B cell (primary cell): ENCODE results near the gene EMID1. TPM values are rescaled to one million over a fixed set of nuclear protein-coding genes. Genes with fewer than 3 reads are reported as not detected.

Source experiments
- ATAC-seq: fragments of 200-7000 bp; cut with Tn5 transposase; one replicate; pipeline ENCODE4 v1.10.0; 2021; ENCODE audit warnings: low read depth, mild to moderate bottlenecking, moderate number of reproducible peaks, moderate library complexity
- CTCF ChIA-PET: fragments of 350-600 bp; sonication (Branson Sonifier 250); formaldehyde crosslinking; loops from one replicate; lab custom pipeline; 2021; ENCODE audit warnings: antibody characterized with exemption, inconsistent platforms; lab: Charles Lee
- POLR2A ChIA-PET: fragments of 350-600 bp; sonication (Branson Sonifier 250); formaldehyde crosslinking; loops from one replicate; lab custom pipeline; 2021; ENCODE audit warnings: antibody characterized with exemption; lab: Charles Lee
- DNase-seq: peaks from one replicate; pipeline ENCODE4 v3.0.0; 2013
- H2AFZ ChIP-seq: 2 replicates; pipeline ENCODE4 v1.6.1; 2012; ENCODE audit warnings: mild to moderate bottlenecking, low read depth, low read length; ENCODE audit not compliant: insufficient read depth, poor library complexity, severe bottlenecking
- H3K27ac ChIP-seq, 2 donors: 1 replicate in 1 of 2; 2 replicates in 1 of 2; pipeline ENCODE4 v1.5.1; 2012 to 2013; ENCODE audit warnings: low read length in 2 of 2, mild to moderate bottlenecking in 2 of 2, moderate library complexity in 1 of 2
- H3K27me3 ChIP-seq, 4 experiments: fragments of 200-600 bp in 1 of 4; sonication (generic) in 1 of 4; replicated peaks in 1 of 4; 1 replicate in 2 of 4; 2 replicates in 2 of 4; pipeline versions ENCODE4 v1.6.1 to v1.7.0; 2013 to 2016; ENCODE audit warnings: low read length in 3 of 4, mild to moderate bottlenecking in 2 of 4, mixed read lengths in 1 of 4, moderate library complexity in 1 of 4; ENCODE audit not compliant: insufficient read depth in 4 of 4, control insufficient read depth in 3 of 4; ENCODE audit errors: control extremely low read depth in 1 of 4
- H3K36me3 ChIP-seq, 2 experiments: replicated peaks in 1 of 2; 1 replicate in 1 of 2; 2 replicates in 1 of 2; pipeline versions ENCODE4 v1.6.1 to v1.7.1; 2013; ENCODE audit warnings: low read length in 1 of 2; ENCODE audit not compliant: insufficient read depth in 2 of 2, control insufficient read depth in 1 of 2; ENCODE audit errors: control extremely low read depth in 1 of 2, extremely low read depth in 1 of 2
- H3K4me1 ChIP-seq, 2 donors: fragments of 200-600 bp in 1 of 2; sonication (generic) in 1 of 2; 1 replicate in 1 of 2; 2 replicates in 1 of 2; pipeline versions ENCODE4 v1.5.1 to v1.6.1; 2013 to 2017; ENCODE audit warnings: low read length in 2 of 2; ENCODE audit not compliant: control insufficient read depth in 2 of 2, insufficient read depth in 2 of 2
- H3K4me2 ChIP-seq: replicated peaks from 2 replicates; pipeline ENCODE3; 2012; ENCODE audit warnings: mild to moderate bottlenecking, low read depth, low read length; ENCODE audit not compliant: poor library complexity, severe bottlenecking
- H3K4me3 ChIP-seq, 5 experiments: fragments of 200-600 bp in 1 of 5; sonication (generic) in 1 of 5; 1 replicate in 3 of 5; 2 replicates in 2 of 5; pipeline versions ENCODE4 v1.5.1 to v1.7.0; 2011 to 2016; ENCODE audit warnings: low read length in 4 of 5, mild to moderate bottlenecking in 4 of 5, low read depth in 2 of 5, control low read depth in 1 of 5, moderate library complexity in 1 of 5; ENCODE audit not compliant: insufficient read depth in 1 of 5; ENCODE audit errors: control extremely low read depth in 1 of 5, extremely low read depth in 1 of 5
- H3K79me2 ChIP-seq: fragments of 200-600 bp; sonication (generic); one replicate; pipeline ENCODE4 v1.6.0; 2016; ENCODE audit warnings: low read length; ENCODE audit not compliant: control insufficient read depth, insufficient read depth
- H3K9ac ChIP-seq: fragments of 200-600 bp; sonication (generic); 2 replicates; pipeline ENCODE4 v1.6.1; 2017; ENCODE audit warnings: mild to moderate bottlenecking, low read length, moderate library complexity
- H3K9me3 ChIP-seq, 3 donors: one replicate each; pipeline versions ENCODE4 v1.6.1 to v1.7.1; 2013; ENCODE audit warnings: low read length in 2 of 3; ENCODE audit not compliant: control insufficient read depth in 2 of 3, insufficient read depth in 1 of 3; ENCODE audit errors: control extremely low read depth in 1 of 3
- H4K20me1 ChIP-seq: 2 replicates; pipeline ENCODE4 v1.6.0; 2012; ENCODE audit warnings: mild to moderate bottlenecking, low read length; ENCODE audit not compliant: insufficient read depth, control insufficient read depth, poor library complexity, severe bottlenecking
- H3K27ac Mint-ChIP-seq: one replicate; pipeline ENCODE4 v1.8.0; 2021; ENCODE audit warnings: mixed read lengths
- H3K27me3 Mint-ChIP-seq: one replicate; pipeline ENCODE4 v1.8.0; 2021; ENCODE audit warnings: mixed read lengths
- H3K4me1 Mint-ChIP-seq: one replicate; pipeline ENCODE4 v1.8.0; 2021; ENCODE audit warnings: mixed read lengths
- H3K4me3 Mint-ChIP-seq: one replicate; pipeline ENCODE4 v1.8.0; 2021; ENCODE audit warnings: mixed read lengths
- H3K9me3 Mint-ChIP-seq: one replicate; pipeline ENCODE4 v1.8.0; 2022; ENCODE audit warnings: mixed read lengths; ENCODE audit not compliant: insufficient read depth
- EZH2 ChIP-seq: IDR thresholded peaks from 2 replicates; pipeline ENCODE4 v1.6.1; 2012; ENCODE audit warnings: borderline replicate concordance, low read depth, mild to moderate bottlenecking, moderate library complexity, low read length; ENCODE audit not compliant: insufficient read depth, poor library complexity, severe bottlenecking
- WGBS: methylation state at CpG from one replicate; pipeline ENCODE4 v1.1.5; 2013; ENCODE audit warnings: missing lambda C conversion rate; ENCODE audit not compliant: insufficient coverage; 5-methylcytosine and 5-hydroxymethylcytosine counted together
- intact Hi-C: fragments of 100-400 bp; cut with micrococcal nuclease; formaldehyde crosslinking; loops from one replicate; pipeline ENCODE4 v1.10.0; 2022
- polyA plus RNA-seq: library from polyadenylated mRNA; depleted of rRNA; stranded (reverse); fragments of >200 nt; gene quantifications from 2 replicates; pipeline ENCODE4 v1.2.3, GENCODE V29; 2012
- total RNA-seq, 2 donors: library from RNA; stranded (reverse); fragments of 120-200 nt in 1 of 2; gene quantifications; 1 replicate in 1 of 2; 2 replicates in 1 of 2; pipeline versions ENCODE4 v1.2.3 to v1.2.4, GENCODE V29; 2013 to 2022
- TF ChIP-seq, protein P1 (sequence below): fragments of 200-600 bp; IDR thresholded peaks from one replicate; pipeline ENCODE4 v1.8.0; 2022; ENCODE audit warnings: antibody characterized with exemption, mild to moderate bottlenecking

EMID1 gene
- total and polyA plus RNA-seq, 2 donors (not counting 1 experiment from before 2014, with no cell fraction given) = not detected

DNA sequence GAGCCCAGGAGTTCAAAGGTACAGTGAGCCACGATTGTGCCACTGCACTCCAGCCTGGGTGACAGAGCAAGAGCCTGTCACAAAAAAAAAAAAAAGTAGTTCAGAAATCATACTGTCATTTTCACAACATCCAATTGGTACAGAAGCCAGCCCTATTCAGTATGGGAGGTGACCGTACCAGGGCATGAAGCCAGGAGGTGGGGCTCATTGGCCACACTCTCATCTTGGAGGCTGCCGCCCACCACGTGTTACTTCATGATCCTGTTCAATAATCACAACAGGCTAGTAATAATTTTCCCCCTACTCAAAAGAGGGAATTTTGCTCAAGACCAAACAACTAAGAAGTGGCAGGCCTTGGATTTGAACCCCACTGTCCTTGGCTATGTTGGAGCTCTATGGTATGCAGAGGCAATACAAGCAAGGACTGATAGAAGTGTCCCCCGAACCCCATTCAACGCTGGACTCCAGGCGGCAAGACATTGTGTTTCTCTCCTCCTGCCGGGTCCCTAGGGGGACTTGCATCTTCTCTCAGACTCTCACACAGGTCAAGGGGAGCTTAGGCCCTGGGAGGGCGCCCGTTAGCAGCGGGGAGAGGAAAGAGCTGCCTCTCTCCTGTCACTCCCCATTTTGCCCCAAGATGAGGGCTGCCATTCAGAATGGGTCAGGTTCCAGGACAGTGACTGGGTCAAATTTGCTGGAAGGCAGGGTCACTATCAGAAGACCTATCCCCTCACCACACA, 40.2 kb upstream of the EMID1 start:
- Mint-ChIP-seq H3K9me3 (peaks cover 7% of the 10 kb centered on the region), H3K27ac (peak overlapping the region; percentile 59), H3K4me3 (no peak overlapping the region), H3K27me3 (peaks cover 33% of the 10 kb centered on the region), H3K4me1 (peaks cover 34% of the 10 kb centered on the region)
- 100% methylated on average over 4 of the region's 11 CpGs for WGBS
- H3K4me2 ChIP-seq = no peak overlapping the region
- no peaks in the 10 kb centered on the region for H4K20me1 ChIP-seq
- intact Hi-C loops = loop anchor here (5.0 kb wide), 1 partner anchor 37 kb away; no protein-coding TSS in a partner anchor
- ChIA-PET CTCF (no interaction called here), POLR2A (no interaction called here)
- no peak overlapping the region for H3K27ac ChIP-seq
- H3K9me3 ChIP-seq = peaks cover 0 to 41% (median 3%) of the 10 kb centered on the region in 3 donors
- H3K4me3 ChIP-seq = no peak overlapping the region
- H3K9ac ChIP-seq = no peak overlapping the region
- H3K36me3 ChIP-seq = no peaks in the 10 kb centered on the region
- no peak overlapping the region for H2AFZ ChIP-seq
- H3K27me3 ChIP-seq = peaks cover 0 to 18% (median 7%) of the 10 kb centered on the region in 4 experiments
- ATAC-seq (no peak), DNase-seq (no peak)
- TF ChIP-seq EZH2 = no peak
- TF ChIP-seq, protein P1, sequence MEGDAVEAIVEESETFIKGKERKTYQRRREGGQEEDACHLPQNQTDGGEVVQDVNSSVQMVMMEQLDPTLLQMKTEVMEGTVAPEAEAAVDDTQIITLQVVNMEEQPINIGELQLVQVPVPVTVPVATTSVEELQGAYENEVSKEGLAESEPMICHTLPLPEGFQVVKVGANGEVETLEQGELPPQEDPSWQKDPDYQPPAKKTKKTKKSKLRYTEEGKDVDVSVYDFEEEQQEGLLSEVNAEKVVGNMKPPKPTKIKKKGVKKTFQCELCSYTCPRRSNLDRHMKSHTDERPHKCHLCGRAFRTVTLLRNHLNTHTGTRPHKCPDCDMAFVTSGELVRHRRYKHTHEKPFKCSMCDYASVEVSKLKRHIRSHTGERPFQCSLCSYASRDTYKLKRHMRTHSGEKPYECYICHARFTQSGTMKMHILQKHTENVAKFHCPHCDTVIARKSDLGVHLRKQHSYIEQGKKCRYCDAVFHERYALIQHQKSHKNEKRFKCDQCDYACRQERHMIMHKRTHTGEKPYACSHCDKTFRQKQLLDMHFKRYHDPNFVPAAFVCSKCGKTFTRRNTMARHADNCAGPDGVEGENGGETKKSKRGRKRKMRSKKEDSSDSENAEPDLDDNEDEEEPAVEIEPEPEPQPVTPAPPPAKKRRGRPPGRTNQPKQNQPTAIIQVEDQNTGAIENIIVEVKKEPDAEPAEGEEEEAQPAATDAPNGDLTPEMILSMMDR = no peak
- no peaks in the 10 kb centered on the region for H3K79me2 ChIP-seq
- peaks cover 31 to 32% of the 10 kb centered on the region in 2 donors for H3K4me1 ChIP-seq

DNA sequence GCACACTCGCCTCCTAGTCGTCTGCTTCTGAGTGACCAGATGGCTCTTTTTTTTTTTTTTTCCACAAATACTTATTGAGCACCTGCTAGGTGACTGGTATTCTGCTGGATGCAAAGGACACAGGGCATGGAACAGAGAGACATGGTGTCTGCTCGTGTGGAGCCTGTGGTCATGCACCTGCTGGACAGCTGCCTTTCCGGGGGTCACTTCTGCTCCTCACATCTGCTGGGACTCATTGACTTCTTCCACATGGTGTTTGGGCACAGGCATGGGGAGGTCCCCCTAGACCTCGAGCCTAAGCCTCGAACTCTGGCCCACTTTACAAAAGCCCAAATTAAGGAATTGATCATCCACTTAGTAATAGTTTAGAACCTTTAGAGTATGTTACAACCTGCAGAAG, 39.5 kb upstream of the EMID1 start:
- H3K27ac Mint-ChIP-seq = peak overlapping the region; percentile 59
- H3K9me3 ChIP-seq = peaks cover 0 to 46% (median 3%) of the 10 kb centered on the region in 3 donors
- TF ChIP-seq, protein P1 = no peak
- TF ChIP-seq EZH2 = no peak
- H3K27me3 ChIP-seq = peaks cover 0 to 23% (median 9%) of the 10 kb centered on the region in 4 experiments
- 53% methylated on average over 4 of the region's 6 CpGs for WGBS
- H3K4me3 Mint-ChIP-seq = peak overlapping the region; percentile 30
- ChIA-PET CTCF (no interaction called here), POLR2A (no interaction called here)
- no peak overlapping the region for H2AFZ ChIP-seq
- H3K4me1 Mint-ChIP-seq = peaks cover 34% of the 10 kb centered on the region
- H3K9ac ChIP-seq = no peak overlapping the region
- ATAC-seq (no peak), DNase-seq (no peak)
- no peaks in the 10 kb centered on the region for H3K36me3 ChIP-seq
- H3K27me3 Mint-ChIP-seq = peaks cover 32% of the 10 kb centered on the region
- H3K4me2 ChIP-seq = peak overlapping the region; percentile 14
- peaks cover 31 to 32% of the 10 kb centered on the region in 2 donors for H3K4me1 ChIP-seq
- no peak overlapping the region for H3K4me3 ChIP-seq
- peaks cover 7% of the 10 kb centered on the region for H3K9me3 Mint-ChIP-seq
- H3K79me2 ChIP-seq = no peaks in the 10 kb centered on the region
- intact Hi-C loops = loop anchor here (5.0 kb wide), 1 partner anchor 36 kb away; no protein-coding TSS in a partner anchor
- no peak overlapping the region for H3K27ac ChIP-seq
- no peaks in the 10 kb centered on the region for H4K20me1 ChIP-seq
